Stimulated activated CD4-positive, alpha-beta T cell treated with anti-CD3 and anti-CD28 coated beads, Interleukin-1b, Interleukin-23, amount 100 ng/mL, for 4 hours (primary cell): Measurements from ENCODE around the gene RGS7BP.

ENCODE experiments used
- DNase-seq, 2 donors: peaks; one replicate each; pipeline ENCODE4 v3.0.0-alpha.2; 2020; ENCODE audit warnings: low read depth in 2 of 2

The RGS7BP gene

DNA sequence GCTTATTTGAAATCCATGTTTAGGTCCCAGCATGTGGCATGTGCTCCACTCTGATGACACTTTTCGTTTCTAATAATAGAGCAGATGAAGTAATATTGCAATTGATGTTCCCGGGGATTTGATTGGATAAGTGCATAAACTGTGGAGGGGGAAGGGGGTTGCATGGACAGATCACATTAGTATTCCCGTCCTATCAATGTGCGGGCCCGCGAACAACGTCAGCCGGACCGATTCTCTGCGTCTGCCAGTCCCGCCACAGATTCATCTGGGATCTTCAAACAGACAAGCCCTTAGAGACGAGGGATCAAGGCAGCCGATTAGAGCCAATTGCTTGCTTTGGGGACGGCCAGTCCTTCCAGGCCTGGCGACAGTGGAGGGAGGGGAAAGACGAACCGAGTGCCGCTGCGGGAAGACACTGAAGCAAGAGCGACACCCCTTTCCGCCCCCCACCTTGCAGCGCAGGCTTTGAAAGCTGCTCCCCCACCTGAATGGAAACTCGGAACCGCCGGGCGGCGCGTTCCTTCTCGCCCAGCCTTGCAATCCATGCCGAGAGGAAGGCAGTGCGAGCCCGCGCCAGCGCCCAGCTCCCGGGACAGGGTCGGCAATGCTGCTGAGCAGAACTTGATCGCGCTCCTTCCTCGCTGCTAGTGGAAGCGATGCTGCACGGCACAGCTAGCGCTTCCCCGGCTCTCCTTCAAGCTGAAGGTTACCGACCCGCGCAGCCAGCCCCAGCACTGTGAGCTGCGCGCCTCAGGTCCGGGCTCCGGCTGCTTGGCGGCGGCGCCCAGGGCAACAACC lies at the start of gene RGS7BP:
Gene RGS7BP, plus strand, starts transcription at position 247 of the 798 bp plus-strand sequence. CDS start 610 bp downstream, outside the sequence.
- DNase-seq: no peak

DNA sequence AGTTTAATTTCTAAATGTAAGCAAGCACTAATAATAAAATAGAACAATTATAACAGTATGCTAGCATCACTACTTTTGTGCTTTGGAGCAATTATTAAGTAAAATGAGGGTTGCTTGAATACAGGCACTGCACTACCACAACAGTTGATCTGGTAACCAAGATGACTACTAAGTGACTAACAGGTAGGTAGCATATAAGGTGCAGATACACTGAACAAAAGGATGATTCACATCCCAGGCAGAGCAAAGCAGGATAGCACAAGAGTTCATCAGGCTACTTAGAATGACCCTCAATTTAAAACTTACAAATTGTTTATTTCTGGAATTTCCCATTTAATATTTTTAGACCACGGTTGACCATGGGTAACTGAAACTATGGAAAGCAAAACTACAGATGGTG lies 48.0 kb upstream of the RGS7BP start:
- no peak for DNase-seq

DNA sequence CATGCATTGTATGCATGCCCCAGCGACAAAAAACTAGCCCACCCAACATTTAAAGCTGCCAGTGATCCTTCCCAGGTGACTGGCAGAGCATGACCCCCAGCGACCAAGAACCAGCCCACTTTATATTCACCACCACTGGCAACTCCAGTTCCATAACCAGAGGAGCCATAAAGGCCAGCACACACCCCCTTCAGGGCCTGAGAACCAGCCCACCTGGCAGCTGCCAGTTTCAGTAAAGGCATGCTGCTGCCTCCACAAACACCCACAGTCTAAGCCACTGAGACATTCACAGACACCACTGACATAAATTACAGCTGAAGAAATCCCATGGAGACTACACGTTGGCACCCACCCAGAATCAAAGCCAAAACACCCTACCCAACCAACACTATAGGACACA lies 46.9 kb upstream of the RGS7BP start:
- no peak for DNase-seq

GRCh38 chr5:64462391-64462790 lies 43.4 kb upstream of the RGS7BP start:
- no peak for DNase-seq

DNA sequence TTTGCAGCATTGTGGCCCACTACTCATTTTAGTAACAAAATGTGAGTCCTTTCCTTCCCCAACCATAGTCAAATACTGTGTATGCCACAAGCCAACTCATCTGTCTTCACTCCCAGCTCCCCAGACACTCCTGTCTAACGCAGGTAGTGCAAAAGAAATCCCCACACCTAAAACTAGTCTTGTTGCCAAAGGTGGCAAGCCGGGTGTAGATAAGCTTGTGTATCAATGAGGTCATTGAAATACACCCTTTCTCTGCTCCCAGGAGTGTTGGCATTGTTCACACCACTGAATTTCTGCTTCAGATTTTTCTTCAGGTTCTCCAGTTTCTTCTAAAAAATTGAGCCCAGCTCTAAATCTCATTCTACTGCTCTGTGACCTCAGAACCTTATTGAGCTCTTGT lies 19.7 kb upstream of the RGS7BP start:
- DNase-seq: no peak

- DNase-seq: no peak
These were observed 18.5 kb upstream of the RGS7BP start for GRCh38 chr5:64487283-64487682.

GRCh38 chr5:64489857-64490256 lies 16.0 kb upstream of the RGS7BP start:
- no peak for DNase-seq

- DNase-seq: no peak
These were observed 8.4 kb upstream of the RGS7BP start for GRCh38 chr5:64497386-64497785.

DNA sequence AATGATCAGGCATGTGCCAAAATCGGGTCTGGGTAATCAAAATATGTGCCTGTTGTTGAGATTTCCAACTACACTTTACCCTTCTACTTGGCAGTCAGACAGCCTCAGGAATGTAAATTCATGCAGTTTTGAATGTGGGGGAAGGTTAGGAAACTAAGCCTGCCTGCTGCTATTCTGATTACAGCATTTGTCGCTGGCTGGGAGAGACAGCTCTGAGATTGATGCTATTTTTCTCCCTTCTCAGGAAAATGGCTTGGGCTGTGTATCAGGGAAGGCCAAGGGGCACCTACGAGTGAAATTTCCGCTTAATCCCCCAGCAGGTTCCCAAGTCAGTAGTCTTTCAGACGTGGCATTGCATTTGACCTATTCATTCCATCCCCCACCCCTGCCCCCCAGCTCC lies 3.6 kb upstream of the RGS7BP start:
- no peak for DNase-seq

GRCh38 chr5:64506567-64507263 lies 900 bp downstream of the RGS7BP start:
- DNase-seq: no peak

DNA sequence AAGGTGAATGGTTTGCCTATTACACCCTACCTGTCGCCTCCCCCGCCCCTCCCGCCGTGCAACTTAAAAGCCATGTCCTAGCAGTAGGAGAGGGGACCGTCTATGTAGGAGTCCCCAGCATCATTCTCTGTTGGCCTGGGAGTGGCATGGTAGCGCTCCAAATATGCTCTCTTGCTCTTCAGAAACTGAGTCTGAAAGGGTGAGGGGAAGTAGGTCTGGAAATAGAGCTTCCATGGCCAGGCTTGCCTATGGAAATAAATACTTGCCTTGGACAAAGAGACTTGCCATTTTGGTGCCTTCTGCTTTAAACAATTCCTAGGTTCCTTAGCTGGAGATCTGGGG lies 1.4 kb downstream of the RGS7BP start:
- DNase-seq: no peak

- DNase-seq: no peak
These were observed 4.0 kb downstream of the RGS7BP start for GRCh38 chr5:64509828-64510227.

GRCh38 chr5:64513492-64513891 lies 7.7 kb downstream of the RGS7BP start:
- no peak for DNase-seq

GRCh38 chr5:64514612-64515011 lies 8.8 kb downstream of the RGS7BP start:
- no peak for DNase-seq

DNA sequence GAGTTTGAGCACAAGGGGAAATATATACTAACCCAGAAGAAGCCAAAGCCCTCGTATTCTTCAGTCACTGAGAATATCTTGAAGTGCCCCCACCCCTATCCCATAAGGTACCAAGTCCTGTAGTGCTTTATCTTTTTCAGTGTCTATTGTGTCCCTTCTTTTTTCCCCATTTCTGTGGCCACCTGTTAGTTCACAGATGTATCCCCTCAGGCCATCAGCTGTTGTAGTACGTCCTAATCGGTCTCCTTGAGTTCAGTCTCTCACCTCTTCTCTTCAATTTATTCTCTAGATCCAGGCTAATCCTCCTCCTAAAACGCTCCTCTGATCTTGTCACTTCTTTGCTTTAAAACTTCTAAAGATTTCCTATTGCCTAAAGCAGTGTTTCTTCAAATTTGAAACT lies 10.4 kb downstream of the RGS7BP start:
- DNase-seq: no peak

- DNase-seq: no peak
These were observed 13.0 kb downstream of the RGS7BP start for GRCh38 chr5:64518793-64519192.

DNA sequence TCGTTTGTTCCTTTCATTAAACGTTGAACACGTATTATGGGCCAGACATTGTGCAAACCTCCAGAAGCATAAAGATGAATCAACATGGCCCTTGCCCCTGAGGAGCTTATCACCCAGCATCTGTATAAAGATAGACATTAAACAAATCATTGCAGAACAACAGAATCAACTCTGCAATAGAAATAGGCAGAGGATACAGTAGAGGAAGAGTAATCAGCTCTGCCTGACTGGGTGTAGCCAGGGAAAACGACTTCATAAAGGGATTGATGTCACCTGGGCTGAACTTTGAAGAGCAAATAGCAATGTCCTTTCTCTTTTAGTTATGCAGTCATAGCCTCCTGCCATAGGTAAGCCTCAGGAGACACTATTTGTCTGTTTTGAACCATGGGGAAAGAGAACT lies 13.4 kb downstream of the RGS7BP start:
- DNase-seq: no peak

- DNase-seq: no peak
These were observed 21.1 kb downstream of the RGS7BP start for GRCh38 chr5:64526734-64527439.

DNA sequence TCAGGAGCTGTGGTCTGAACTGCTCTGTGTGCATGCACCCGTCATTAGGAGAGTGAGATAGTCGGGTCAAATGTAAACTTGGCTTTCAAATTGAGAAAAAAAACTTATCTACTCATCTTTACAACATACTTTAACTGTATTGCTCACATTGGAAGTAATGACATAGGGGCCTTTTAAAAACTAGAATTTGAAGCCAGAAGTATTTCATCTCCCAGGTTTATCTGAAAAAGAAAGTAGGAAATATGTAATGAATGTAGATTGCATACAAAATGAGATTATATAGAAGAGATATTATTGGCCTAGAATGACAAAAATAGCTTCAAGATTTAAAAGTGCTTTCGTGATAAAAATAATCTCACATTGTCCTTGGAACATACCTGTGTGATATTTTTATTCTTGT lies 24.3 kb downstream of the RGS7BP start:
- DNase-seq: no peak

DNA sequence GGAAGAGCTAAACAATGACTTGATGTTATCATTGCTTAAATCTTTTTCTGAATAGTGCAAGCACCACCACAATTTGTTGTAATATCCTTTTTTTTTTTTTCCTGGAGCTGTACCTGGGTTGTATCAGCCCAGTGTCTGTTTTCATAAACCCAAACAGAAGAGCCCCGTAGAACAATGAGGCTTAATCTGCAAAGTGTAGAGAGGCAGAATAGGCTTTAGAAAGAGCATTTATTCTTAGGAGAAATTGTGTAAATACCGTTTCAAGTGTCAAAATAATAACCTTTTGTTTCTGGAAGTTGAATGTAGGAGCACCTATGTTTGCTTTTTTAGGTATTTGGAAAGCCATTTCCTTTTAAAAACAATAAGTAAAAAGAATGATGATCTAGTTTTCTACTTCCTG lies 26.4 kb downstream of the RGS7BP start:
- DNase-seq: no peak

GRCh38 chr5:64532657-64533056 lies 26.8 kb downstream of the RGS7BP start:
- no peak for DNase-seq

GRCh38 chr5:64534033-64534432 lies 28.2 kb downstream of the RGS7BP start:
- DNase-seq: no peak

DNA sequence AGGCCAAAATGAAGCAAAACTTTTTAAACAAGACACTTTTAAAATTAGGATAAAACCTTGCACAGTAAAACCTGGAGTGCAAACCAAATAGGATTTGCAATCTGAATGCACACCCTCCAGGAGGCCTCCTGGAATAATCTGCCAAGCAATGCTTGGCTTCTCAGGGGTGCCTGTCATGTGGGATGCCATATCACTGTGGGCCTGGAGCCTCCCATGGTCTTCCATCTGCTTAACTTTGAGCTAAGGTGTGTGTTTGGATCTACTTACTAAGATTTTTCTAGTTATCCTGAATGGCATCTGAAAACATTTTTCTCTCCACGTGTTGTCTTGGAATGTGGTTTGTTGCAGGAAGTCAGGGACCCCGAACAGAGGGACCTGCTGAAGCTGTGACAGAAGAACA lies 52.1 kb downstream of the RGS7BP start:
- no peak for DNase-seq
